ENCODE measurements around the gene EZR. TPM values are rescaled to one million over a fixed set of nuclear protein-coding genes. Genes with fewer than 3 reads are reported as not detected.

EZR gene
- total RNA-seq, 1 experiment from 2014 or later = 375 TPM

DNA sequence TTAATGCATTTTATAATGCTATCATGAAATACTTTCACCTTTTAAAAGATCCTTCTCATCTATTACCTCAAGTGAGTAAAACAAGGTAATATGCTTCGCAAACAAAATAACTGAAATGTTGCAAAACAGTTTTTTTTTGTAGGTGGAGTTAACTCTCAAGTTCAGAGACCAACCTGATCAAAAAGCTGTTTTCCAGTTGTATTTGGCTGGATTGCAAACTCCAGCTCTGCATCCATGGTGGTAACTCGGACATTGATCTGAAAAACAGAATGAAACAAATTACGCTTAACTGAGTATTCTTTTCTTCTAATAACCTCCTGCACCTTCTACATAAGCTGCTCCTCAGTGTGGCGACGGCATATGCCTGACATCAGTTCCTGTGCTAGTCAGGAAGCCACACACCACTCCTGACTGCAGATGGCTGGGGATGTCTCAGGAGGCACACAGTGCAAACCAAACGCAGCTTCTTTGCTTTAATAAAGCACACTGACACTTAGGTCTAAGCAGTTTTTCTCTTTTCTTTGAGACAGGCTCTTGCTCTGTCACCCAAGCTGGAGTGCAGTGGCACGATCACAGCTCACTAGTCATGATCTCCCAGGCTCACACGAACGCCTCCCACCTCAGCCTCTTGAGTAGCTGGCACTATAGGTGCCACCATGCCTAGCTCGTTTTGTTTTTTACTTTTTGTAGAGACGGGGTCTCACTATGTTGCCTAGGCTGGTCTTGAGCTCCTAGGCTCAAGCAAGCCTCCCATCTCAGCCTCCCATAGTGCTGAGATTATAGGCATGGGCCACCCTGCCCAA, 29.9 kb downstream of the EZR start:
- H3T11ph ChIP-seq (ENCODE audit: low read length) = no peak overlapping the region
- no peak overlapping the region; a peak in 1 of 5 replicates for H3K4me3 Mint-ChIP-seq
- TF ChIP-seq, protein P1, sequence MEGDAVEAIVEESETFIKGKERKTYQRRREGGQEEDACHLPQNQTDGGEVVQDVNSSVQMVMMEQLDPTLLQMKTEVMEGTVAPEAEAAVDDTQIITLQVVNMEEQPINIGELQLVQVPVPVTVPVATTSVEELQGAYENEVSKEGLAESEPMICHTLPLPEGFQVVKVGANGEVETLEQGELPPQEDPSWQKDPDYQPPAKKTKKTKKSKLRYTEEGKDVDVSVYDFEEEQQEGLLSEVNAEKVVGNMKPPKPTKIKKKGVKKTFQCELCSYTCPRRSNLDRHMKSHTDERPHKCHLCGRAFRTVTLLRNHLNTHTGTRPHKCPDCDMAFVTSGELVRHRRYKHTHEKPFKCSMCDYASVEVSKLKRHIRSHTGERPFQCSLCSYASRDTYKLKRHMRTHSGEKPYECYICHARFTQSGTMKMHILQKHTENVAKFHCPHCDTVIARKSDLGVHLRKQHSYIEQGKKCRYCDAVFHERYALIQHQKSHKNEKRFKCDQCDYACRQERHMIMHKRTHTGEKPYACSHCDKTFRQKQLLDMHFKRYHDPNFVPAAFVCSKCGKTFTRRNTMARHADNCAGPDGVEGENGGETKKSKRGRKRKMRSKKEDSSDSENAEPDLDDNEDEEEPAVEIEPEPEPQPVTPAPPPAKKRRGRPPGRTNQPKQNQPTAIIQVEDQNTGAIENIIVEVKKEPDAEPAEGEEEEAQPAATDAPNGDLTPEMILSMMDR (conservative IDR thresholded peaks at IDR 0.05) = no peak
- H3K23ac ChIP-seq (ENCODE audit: insufficient read length, low read depth, low read length) = no peak overlapping the region
- no peak overlapping the region for H3K4me2 ChIP-seq (ENCODE audit: insufficient read depth, insufficient read length, low read length)
- no peak overlapping the region for H2BK20ac ChIP-seq (ENCODE audit: low read depth, low read length, poor library complexity, severe bottlenecking)
- H3K9me3 ChIP-seq (ENCODE audit: control insufficient read depth, low read depth, low read length) = no peaks in the 10 kb centered on the region
- H3K4ac ChIP-seq (ENCODE audit: low read depth, low read length) = no peak overlapping the region
- no peak overlapping the region for H4K91ac ChIP-seq (ENCODE audit: insufficient read length, low read depth, low read length)
- H3K79me1 ChIP-seq (ENCODE audit: insufficient read depth, low read depth, low read length, poor library complexity, severe bottlenecking) = peaks cover 7% of the 10 kb centered on the region
- peaks cover 18% of the 10 kb centered on the region; the same call in 1 of the 2 replicates for H3K79me2 ChIP-seq (ENCODE audit: insufficient read depth, low read length)
- H3K9ac ChIP-seq (ENCODE audit: extremely low read depth, insufficient read length, low read length) = no peak overlapping the region
- no peaks in the 10 kb centered on the region; the same call in 1 of the 2 replicates for H3K4me1 ChIP-seq (ENCODE audit: insufficient read depth, low read length)
- no peak overlapping the region for H4K8ac ChIP-seq (replicated peaks; ENCODE audit: insufficient read length, low read depth, low read length)
- H3K27me3 ChIP-seq (ENCODE audit: insufficient read depth, low read length) = no peaks in the 10 kb centered on the region
- no peak overlapping the region for H2BK120ac ChIP-seq (ENCODE audit: low read depth, low read length, poor library complexity, severe bottlenecking)
- H3K18ac ChIP-seq (ENCODE audit: insufficient read length, low read depth, low read length) = no peak overlapping the region
- H3K27me3 Mint-ChIP-seq (ENCODE audit: low read depth) = no peaks in the 10 kb centered on the region
- no peak overlapping the region for H4K5ac ChIP-seq (ENCODE audit: insufficient read length, low read depth, low read length)
- no peak overlapping the region for H3K27ac ChIP-seq (ENCODE audit: insufficient read length, low read depth, low read length)
- H3K9me3 Mint-ChIP-seq = no peaks in the 10 kb centered on the region
- H3K23me2 ChIP-seq (ENCODE audit: insufficient read length, low read depth, low read length, poor library complexity, severe bottlenecking) = no peaks in the 10 kb centered on the region
- H3K36me3 Mint-ChIP-seq (ENCODE audit: insufficient read depth in 1 of 3, low read depth in 3 of 3) = peaks cover 46 to 80% (median 69%) of the 10 kb centered on the region in 3 experiments
- H3K4me1 Mint-ChIP-seq = peaks cover 19 to 20% of the 10 kb centered on the region in 2 experiments
- DNase-seq = no peak
- H2BK5ac ChIP-seq (ENCODE audit: insufficient read length, low read length) = no peak overlapping the region
- H3K56ac ChIP-seq (ENCODE audit: insufficient read length, low read depth, low read length) = no peak overlapping the region
- H2AK5ac ChIP-seq (ENCODE audit: insufficient read length, low read length) = no peak overlapping the region
- WGBS (ENCODE audit: extremely low coverage, insufficient read length, low lambda C conversion rate) = no CpG with 5 or more reads among the region's 11 CpGs
- no peak overlapping the region for H2AFZ ChIP-seq (ENCODE audit: low read length)
- no peak overlapping the region for H2BK15ac ChIP-seq (ENCODE audit: low read depth, low read length)
- no peak overlapping the region for H3K14ac ChIP-seq (ENCODE audit: insufficient read depth, low read length)
- peak overlapping the region; percentile 60 to 76 (median 69); a peak in 4 of 7 replicates for H3K27ac Mint-ChIP-seq
- no peak overlapping the region for H2BK12ac ChIP-seq (ENCODE audit: insufficient read length, low read depth, low read length)
- no peaks in the 10 kb centered on the region for H4K20me1 ChIP-seq (ENCODE audit: control insufficient read depth, insufficient read depth, insufficient read length)
